Activated CD8-positive, alpha-beta memory T cell treated with anti-CD3 and anti-CD28 coated beads for 4 hours (primary cell): Measurements from ENCODE around the gene CACNA1A.

Experiments used
- DNase-seq, 2 donors: peaks; one replicate each; pipeline ENCODE4 v3.0.0-alpha.2; 2020; ENCODE audit warnings: low read depth in 2 of 2

CACNA1A gene

GRCh38 chr19:13493516-13494310, 12.6 kb downstream of the CACNA1A start:
- DNase-seq = no peak

GRCh38 chr19:13492128-13492527, 14.2 kb downstream of the CACNA1A start:
- DNase-seq = no peak

GRCh38 chr19:13487985-13488384, 18.3 kb downstream of the CACNA1A start:
- no peak for DNase-seq

- DNase-seq = no peak
Observed at GRCh38 chr19:13484166-13484565, 22.1 kb downstream of the CACNA1A start.

GRCh38 chr19:13483215-13483614, 23.1 kb downstream of the CACNA1A start:
- DNase-seq = no peak

GRCh38 chr19:13478576-13478975, 27.7 kb downstream of the CACNA1A start:
- no peak for DNase-seq

GRCh38 chr19:13476071-13476470, 30.2 kb downstream of the CACNA1A start:
- DNase-seq = no peak

GRCh38 chr19:13475044-13475443, 31.2 kb downstream of the CACNA1A start:
- no peak for DNase-seq

- no peak for DNase-seq
Observed at GRCh38 chr19:13466697-13467096, 39.6 kb downstream of the CACNA1A start.

- no peak for DNase-seq
Observed at GRCh38 chr19:13463296-13463695, 43.0 kb downstream of the CACNA1A start.

- DNase-seq = no peak
Observed at GRCh38 chr19:13461536-13461935, 44.7 kb downstream of the CACNA1A start.

GRCh38 chr19:13460045-13460444, 46.2 kb downstream of the CACNA1A start:
- no peak for DNase-seq

GRCh38 chr19:13459351-13459750, 46.9 kb downstream of the CACNA1A start:
- DNase-seq = no peak

GRCh38 chr19:13451434-13451995, 54.8 kb downstream of the CACNA1A start:
- DNase-seq = no peak

GRCh38 chr19:13447978-13448377, 58.3 kb downstream of the CACNA1A start:
- DNase-seq = no peak

GRCh38 chr19:13441810-13442512, 64.3 kb downstream of the CACNA1A start:
- peak in 1 of 2 donors; percentile 4 for DNase-seq

GRCh38 chr19:13437919-13438618, 68.2 kb downstream of the CACNA1A start:
- DNase-seq = no peak

GRCh38 chr19:13436352-13436751, 69.9 kb downstream of the CACNA1A start:
- no peak for DNase-seq

GRCh38 chr19:13430790-13431582, 75.3 kb downstream of the CACNA1A start:
- DNase-seq = no peak

GRCh38 chr19:13429563-13429962, 76.7 kb downstream of the CACNA1A start:
- no peak for DNase-seq

GRCh38 chr19:13428352-13428751, 77.9 kb downstream of the CACNA1A start:
- no peak for DNase-seq
